Stimulated activated CD4-positive, alpha-beta T cell treated with anti-CD3 and anti-CD28 coated beads, Interleukin-2, amount 100 ng/mL, for 48 hours (primary cell): ENCODE results near the gene PABPC1L.
"Not testable (repeated sequence)": the region's sequence is repeated elsewhere in the genome, so short reads cannot be mapped to it uniquely, and the experiment has no call there.

Experiments used
- DNase-seq, 2 donors: peaks; one replicate each; pipeline ENCODE4 v3.0.0-alpha.2; 2020

The PABPC1L gene

DNA sequence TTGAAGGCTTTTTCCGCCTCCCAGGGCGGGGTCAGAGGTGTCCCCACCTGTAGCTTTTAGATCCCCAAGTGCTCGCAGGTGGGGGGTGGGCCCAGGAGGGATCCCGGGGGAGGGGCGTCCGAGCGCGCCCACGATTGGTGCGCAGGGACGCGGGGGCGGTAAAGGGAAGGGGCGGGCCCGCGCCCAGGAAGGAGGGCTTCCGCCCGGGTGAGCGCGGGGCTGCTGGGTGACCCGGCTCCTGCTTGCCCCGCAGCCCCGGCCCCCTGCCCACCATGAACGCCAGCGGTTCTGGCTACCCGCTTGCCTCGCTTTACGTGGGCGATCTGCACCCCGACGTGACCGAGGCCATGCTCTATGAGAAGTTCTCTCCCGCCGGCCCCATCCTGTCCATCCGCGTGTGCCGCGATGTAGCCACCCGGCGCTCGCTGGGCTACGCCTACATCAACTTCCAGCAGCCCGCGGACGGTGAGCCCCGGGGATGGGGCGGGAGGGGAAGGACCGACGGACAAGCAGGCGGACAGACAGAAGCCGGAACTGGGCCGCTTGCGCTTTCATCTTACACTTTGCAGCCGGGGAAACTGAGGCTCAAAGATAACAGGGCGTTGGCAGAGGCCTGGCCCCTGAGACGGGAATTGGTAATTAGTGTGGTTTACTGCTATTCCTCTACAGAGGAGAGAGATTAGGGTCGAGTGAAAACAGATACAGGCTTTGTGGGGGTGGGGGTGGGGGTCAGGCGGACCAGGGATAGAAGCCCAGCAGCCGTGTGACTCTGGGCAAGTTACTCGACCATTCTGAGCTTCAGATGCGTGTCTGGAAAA is at the start of gene PABPC1L:
Gene PABPC1L, plus strand, starts transcription at position 189 of the 818 bp plus-strand sequence. Its CDS starts 84 bp downstream, at position 273.
- peak; percentile 70 to 75 for DNase-seq

DNA sequence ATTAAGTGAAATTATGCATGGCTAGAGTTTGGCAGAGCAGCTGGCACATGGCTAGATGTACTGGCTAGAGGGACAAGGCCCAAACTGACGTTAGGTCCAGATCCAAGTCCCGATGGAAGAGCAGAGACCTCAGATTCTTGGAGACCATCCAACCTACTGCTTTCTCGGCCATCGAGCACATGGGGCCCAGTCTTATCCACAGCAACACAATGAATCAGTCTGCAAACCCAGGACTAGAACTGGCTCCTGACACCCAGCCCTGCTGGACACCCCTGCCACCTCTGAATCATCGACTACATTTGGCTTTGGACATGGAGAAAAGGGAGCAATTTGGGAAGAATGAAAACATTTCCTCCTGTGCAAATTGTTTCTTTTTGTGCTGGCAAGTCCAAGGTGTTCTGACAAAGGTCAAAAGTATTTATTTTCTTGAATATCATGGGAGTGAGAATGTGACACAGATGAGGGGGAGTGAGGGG is 48.3 kb upstream of the PABPC1L start:
- no peak for DNase-seq

DNA sequence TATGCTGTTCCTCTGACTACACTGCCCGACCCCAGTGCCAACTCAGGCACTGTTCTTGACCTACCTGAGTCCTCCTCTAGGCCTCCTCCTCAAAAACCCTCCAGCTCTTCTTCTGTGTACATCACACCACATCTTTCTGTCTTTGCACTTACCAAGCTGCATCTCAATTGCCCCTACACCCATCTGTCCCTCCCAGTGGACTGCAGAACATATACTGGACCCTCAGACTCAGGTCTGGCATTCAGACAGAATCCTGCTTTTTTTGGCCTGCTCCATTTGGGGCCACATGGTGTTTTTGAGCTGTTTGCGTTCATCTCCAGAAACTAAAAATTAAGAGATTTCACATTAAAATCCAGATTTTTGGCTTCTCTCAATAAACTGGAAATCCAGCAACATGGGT is 47.6 kb upstream of the PABPC1L start:
- no peak for DNase-seq

DNA sequence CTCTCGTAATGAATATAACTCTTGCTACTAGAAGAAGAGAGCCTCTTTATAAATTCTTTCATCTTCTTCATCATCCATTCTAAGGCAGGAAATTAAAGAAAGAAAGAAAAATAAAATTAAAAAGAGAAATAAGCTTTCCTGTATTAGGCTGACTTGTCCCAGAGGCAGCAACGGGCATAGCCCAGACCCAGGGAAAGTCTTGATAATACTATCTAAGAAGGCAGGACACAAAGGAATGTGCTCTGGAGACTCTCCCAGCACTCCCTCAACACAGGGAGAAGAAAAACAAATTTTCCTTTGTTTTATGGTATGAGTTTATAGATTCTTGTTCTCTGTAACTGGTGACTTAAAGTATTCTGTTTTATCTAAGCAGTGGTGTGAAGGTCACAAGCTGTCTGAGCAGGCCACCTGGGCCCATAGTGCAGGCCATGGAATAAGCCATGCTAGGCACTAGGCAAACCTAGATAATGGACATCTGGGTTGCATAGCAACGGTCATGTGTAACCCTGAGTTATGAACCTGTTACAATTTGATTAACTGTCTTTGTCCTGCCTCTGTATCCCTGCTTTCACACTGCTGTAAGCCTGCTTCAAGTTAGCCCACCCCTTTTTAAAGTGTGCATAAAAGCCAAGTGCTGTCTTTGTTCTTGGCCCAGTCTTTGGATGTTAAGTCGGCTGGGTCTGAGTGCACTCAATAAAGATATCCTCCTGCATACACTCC is 46.3 kb upstream of the PABPC1L start:
- not testable (repeated sequence) for DNase-seq

DNA sequence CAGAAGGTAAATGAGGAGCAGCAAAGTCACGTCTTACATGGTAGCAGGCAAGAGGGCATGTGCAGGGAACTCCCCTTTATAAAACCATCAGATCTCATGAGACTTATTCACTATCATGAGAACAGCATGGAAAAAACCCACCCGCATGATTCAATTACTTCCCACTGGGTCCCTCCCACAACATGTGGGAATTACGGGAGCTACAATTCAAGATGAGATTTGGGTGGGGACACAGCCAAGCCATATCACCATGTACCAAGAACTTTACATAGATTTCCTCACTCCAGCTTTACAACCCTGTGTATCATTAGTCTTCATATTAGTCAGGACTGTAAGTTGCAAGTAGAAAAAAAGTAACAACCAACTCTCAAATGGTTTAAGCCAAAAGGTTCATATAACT is 45.4 kb upstream of the PABPC1L start:
- DNase-seq, result not testable (repeated sequence)

DNA sequence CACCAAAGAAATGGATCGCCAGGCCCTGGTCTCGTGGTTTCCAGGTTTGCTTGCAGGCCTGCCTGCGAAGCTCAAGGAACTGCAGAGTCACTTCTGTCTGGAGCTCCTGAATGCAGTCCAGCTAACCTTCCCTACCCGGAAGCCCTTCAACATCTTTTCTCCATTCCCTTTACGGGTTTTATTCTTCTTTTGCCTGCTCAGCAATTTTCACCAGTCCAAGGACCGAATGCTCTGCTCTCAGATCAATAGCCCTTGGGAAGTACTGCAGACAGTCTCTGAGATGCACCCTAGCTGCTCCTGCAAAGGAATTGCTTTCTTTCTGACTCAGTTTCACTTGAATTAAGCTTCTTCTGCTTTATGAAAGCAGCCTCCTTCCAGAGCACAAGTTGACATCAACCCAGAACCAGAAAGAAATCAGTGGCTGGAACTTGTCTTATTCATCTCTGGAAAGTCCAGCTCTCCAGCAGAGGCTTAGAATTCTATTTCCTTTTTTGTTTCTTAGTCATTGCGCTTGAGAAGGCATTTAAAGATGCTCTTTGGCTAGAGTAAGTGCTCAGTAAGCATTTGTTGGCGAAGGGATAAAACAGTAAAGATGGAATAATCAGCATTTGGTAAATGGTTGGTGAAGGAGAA is 43.0 kb upstream of the PABPC1L start:
- no peak for DNase-seq

DNA sequence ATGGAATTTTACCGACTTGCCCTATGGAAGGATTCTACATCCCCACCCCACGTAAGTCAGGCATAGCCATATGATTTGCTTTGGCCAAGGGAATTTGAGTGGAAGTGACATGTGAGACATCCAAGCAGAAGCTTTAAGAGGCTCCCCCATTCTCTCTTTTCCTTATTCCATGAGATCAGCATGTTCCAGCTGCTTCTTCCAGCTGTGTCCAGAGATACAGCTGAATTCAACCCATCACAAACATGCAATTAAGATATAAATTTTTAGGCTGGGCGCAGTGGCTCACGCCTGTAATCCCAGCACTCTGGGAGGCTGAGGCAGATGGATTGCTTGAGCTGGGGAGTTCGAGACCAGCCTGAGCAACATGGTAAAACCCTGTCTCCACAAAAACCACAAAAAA is 40.4 kb upstream of the PABPC1L start:
- DNase-seq, result no peak

DNA sequence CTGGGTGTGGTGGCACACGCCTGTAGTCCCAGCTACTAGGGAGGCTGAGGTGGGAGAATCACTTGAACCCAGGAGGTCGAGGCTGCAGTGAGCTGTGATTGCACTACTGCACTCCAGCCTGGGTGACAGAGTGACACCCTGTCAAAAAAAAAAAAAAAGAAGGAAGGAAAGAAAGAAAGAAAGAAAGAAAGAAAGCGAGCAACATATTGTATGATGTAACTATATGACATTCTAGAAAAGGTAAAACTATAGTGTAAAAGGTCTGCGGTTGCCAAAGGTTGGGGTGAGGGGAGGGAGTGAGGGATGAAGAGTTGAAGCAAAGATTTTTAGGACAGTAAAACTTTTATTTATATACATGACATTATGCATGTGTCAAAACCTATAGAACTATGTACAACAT is 27.5 kb upstream of the PABPC1L start:
- DNase-seq, result not testable (repeated sequence)

DNA sequence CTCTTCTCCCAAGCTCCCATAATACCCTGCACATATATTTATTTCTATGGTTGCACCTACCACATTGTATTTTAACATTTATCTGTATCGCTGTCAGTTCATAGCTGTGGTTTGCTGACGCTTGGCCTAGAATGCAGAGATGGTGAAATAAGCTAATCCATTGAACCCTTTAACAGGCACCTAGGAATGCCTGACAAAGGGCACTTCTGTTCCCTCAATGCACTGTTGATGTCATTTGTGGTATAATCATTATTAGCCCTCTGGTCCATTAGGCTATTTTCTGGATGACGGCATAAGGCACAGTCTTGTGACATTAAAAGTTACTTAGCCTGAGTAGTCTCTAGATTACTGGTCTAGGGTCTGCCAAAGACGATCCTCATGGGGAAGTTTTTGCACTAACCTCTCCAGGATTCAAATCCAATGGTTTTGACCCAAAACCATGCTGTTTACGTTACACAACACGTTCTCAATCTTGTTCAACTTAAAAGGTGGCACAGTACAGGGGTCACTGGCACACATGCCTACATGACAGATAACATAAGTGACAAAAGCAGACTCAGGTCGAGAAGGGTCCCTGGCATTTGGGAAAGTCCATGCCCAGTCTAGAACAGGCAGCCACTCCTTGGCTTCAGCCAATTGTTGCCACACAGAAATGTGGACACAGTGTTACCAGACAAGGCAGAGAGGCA is 26.5 kb upstream of the PABPC1L start:
- DNase-seq, result no peak

DNA sequence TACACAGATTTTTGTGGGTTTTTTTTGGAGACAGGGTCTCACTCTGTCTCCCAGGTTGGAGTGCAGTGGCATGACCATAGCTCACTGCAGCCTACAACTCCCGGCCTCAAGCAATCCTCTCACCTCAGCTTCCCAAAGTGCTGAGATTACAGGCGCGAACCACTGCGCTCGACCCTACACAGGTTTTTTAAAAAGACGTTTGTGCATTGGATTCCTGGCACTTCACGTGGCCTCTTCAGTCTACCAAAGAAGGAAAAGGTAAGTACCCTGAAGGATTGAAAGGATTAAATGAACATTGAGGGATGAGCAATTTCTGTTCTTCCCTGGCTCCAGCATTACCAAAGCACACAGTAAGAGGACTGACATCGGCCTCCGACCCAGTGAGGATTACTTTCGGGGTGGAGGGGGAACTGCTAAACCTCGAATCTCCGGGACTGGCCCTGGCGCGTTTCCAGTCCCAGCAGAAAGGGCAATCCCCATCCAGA is 24.9 kb upstream of the PABPC1L start:
- DNase-seq, result no peak

DNA sequence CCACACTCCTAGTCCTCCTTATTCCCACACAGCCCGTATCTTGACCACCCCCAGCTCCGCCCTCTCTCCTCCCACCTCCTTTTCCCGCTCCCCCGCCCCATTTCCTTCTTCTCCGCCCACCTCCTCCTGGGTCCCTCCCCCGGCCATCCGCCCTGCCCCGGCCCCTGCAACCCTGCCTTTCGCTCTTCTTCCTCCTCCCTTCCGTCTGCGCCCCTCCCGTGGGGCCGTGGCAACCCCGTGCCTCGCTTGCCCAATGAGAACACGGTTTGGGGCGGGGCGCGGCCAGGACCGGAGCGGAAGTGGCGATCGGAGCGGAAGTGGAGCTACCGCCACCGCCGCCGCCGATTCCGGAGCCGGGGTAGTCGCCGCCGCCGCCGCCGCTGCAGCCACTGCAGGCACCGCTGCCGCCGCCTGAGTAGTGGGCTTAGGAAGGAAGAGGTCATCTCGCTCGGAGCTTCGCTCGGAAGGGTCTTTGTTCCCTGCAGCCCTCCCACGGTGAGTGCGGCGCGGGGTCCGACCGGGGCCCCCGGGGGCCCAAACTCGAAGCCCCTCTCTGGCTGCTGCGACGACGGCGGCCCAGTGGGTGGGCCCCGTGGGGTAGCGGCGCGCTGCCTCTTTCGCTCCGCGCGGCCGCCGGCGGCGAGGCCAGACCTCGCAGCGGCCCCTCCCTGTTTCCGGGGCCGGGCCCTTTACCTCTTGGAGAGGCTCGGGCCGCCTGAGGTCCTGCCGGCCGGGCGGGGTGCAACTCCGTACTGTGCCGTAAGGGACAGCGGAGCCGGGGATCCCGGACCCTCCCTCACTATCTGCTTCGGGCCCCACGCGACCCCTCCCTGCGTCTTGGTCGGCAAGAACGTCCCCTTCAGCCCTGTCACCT is 24.2 kb upstream of the PABPC1L start, which contains the start of gene YWHAB:
Gene YWHAB, plus strand, starts transcription at position 314 of the 874 bp plus-strand sequence. CDS start 15,829 bp downstream, outside the sequence.
- peak; percentile 96 to 97 for DNase-seq

DNA sequence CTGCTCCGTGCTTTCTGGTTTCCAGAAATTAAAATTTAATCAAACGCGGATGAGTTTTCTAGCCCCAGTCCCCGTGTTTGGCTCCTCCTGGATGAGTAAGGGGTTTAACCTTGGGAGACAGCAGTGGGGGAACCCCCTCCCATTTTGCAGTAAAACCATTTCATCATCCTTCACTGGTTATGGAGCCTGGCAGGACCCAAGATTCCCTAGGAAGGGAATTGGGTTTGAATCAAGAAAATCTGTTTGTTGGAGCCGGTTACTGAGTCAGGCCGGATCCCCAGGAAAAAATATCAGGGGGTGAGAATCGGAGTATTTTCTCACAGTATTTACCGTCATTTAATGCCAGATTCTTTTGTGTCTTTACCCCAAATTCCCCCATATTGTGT is 23.6 kb upstream of the PABPC1L start:
- no peak for DNase-seq

DNA sequence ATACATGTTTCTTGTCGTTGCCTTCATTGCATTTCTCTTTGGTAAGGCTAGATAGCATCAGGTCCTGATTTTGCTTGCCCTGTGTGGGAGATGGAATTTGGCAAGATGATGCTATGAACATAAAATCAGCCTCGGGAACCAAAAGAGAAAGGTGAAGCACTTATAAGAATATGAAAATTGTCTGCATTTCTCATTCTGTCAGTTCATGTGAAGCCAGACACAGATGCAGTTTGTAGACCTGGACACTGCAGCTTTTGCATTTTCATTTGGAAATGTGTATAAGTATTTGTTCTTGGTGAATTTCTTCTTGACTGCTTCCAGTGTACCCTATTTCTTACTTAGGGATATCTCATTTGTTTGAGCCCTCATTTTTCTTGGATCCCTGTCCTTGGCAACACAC is 23.0 kb upstream of the PABPC1L start:
- no peak for DNase-seq

DNA sequence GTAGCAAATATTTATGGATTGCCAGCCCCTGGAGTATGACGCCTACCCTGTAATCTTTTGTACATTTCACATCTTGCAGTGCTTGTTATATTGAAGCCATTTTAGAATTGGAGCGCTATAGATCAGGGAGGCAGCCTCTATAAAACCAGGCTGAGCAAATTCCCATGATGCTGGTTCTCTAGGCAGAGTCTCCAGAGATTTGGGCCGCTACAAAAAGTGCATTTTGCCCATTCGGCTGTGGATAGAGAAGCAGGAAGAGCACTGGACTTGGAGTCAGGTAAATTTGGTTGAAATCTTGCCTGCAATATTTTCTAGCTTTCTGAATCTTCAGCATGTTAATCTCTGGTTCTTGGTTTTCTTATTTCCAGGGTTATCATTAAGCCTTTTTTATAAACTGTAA is 22.4 kb upstream of the PABPC1L start:
- no peak for DNase-seq

DNA sequence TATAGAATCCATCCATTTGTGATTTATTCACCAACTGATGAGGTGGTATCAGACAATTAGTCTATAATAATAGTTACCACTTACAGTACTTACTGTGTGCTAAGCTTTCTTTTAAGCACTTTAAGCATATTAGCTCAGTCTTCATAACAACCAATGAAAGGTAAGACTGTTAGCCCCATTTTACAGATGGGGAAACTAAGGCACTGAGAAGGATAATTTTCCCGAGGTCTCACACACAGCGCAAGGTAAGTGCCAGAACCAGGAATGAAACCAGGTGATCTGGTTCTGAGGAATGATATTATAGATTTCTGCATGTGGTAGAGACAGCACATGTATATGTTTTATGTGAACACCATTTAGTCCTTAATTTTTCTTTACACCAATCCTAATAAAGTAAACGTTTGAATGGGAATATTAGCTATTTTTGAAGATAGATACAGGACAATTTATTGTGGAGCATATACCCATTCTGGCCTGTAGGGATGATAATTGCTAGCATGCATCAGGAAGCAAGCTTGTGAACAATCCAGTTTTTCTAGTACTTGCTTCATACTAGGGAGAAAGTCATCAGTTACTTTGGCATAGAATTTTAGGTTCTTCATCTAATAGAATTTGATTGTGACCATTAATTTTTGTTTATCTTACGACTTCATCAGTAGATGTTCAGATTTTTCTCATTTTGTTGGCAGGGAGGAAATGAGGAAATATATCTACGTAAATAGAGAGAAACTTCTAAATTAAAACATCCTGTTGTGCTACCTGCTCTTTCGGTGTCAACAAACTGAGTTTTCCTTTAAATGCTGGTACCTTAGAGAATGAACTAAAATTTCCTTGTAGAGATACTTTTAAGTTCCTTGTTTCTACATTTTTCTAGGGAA is 21.4 kb upstream of the PABPC1L start:
- DNase-seq, result no peak

DNA sequence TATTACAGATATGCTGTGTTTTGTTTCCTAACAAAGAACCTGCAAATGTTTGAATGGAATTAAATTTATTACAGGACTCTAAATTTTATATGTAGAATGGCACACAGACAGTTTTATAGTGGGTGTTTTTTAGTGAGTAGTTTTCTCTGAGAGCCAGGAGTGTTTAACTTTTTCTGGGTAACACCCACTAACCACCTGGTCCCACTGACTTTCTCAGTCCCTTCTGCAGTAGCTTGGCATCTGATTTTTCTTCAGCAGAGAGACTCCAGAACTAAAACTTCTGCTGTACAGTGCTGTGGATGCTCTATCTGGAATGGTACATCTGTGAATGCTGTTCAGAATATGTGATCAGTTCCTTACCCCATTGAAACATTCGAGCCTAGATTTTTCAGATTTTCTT is 18.0 kb upstream of the PABPC1L start:
- no peak for DNase-seq

DNA sequence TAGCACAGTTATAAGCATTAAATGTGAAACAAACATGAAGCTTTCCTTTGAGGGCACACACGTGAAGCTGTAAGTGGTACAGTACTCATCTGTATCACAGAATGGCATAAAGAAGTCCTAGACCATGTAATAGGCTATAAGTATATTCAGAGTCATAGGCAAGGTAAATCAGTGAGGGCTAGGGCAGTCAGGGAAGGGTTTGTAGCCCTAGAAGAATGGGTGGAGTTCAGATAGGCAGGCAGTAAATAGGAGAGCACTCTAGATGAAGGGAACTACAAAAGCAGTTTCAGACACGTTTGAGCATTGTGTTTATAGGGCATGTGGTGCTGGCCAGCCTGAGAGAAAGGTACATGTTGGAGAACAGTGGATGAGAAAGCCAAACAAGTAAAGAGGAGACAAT is 14.9 kb upstream of the PABPC1L start:
- no peak for DNase-seq

DNA sequence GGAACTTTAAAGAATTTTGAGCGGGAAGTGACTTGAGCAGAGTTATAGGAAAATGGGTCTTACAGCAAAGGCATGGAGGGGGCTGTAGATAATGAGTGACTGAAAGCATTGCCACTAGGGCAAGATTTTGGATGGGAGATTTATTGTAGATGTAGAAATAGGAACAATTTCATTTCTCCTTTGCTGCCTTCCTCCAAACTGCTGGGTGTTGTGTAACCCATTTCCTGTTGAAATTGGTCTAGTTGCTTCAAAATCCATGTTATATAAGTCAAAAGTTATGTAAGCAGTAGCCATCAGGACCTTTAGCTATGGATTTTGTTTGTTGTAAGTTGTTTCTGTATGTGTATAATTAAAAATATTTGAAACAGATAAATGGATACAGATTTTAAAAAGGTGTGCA is 13.3 kb upstream of the PABPC1L start:
- DNase-seq, result no peak

DNA sequence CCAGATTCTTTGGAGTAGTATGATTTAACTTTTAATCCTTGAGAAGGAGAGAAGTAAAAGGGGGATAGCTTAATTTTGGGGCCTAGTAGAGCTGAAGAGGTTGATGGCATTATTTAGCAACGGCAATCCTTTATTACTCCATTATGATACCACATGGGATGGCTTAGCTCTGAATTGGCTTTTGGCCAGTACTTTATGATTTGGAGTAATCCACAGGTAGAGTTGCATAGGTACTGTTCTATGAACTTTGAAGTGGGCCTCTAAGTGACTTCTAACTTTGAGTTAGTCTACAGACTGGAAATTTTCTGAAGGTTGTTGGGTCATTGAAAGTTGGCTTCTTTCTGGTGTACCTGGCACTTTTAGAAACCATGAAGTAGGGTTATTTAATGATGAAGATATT is 12.7 kb upstream of the PABPC1L start:
- DNase-seq, result no peak

DNA sequence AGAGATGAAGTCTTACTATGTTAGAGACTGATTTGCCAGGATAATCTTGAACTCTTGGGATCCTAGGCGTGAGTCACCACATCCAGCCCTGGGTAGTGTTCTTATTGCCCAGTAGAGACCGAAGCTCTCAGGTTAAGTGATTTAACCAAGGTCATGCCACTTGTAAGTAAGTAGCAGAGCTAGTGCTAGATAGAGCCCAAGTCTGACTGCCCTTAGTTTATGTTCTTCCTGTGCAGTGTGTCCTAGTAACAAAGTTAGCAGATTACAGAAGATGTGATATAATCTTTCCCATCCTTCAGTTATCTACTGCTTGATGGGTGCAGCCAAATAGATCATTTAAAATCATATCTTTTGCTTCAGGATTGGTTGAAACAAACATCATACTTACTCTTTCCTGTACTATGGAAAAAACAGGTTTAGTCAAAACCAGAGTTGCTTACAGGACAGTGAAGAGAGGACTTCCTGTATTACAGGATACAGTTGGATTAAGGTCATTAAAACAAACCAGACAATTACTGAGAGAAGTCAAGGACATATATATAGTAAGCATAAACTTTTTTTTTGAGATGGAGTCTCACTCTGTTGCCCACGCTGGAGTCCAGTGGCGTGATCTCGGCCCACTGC is 9.5 kb upstream of the PABPC1L start:
- no peak for DNase-seq
